Stimulated activated CD8-positive, alpha-beta memory T cell treated with anti-CD3 and anti-CD28 coated beads, Interleukin-7, amount 100 ng/mL, for 24 hours (primary cell): ENCODE measurements around the gene PWP2.
"Not testable (repeated sequence)": the region's sequence is repeated elsewhere in the genome, so short reads cannot be mapped to it uniquely, and the experiment has no call there.

Experiments used
- DNase-seq: peaks from one replicate; pipeline ENCODE4 v3.0.0-alpha.2; 2020; ENCODE audit warnings: low read depth

PWP2 gene

DNA sequence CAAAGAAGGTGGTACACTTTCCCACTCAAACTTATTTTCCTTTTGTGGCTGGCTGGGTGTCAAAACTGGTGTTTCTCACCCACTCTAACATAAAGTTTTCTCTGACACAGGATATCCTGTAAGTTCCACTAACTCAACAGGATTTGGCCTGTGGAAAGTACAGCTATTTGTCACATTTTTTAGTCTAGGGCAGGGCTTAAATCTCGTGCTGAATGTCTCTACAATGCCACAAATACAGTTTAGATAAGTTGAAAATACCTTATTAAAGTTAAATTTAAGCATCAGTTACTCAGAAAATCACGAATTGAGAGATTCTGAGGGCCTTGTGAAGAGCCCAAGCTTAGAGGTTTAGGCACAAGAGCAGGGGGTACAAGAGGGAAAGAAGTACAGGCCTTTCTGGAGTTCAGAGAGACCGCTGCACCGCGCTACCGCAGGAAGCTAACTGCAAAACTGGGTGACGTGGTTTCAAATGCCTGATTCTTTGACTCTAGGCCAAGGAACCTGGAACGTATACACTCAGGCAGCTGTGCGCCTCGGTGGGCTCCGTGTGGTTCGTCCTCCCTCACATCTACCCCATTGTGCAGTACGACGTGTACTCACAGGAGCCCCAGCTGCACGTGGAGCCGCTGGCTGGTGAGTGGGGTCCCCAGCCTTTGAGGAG is 23.4 kb upstream of the PWP2 start:
- DNase-seq = no peak

DNA sequence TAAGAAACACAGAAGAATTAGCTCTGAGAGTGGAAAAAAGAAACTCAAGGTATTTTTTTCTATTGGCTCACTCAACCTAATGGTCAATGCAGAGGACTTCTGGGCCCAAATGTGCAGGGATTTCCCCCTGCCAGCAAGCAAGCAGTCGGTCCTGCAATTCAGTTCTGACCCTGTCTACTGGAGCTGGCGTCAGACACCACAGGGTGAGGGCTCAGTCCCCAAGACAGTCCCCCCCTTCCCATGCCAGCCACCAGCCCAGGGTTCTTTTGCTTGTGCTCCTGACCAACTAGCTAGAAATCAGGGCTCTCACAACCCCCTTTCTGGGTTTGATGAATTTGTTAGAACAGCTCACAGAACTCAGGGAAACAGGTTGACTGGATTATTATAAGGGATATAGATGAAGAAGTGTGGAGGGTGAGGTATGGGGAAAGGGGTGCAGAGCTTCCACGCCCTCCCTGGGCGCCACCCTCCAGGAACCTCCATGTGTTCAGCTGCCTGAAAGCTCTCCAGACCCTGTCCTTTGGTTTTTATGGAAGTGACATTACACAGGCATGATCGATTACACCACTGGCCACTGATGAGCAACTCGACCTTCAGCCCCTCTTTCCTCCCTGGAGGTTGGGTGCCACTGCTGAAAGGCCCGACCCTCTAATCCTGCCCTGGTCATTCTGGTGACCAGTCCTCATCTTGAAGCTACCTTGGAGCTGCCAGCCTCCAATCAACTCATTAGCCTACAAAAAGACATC is 22.5 kb upstream of the PWP2 start:
- DNase-seq = no peak

DNA sequence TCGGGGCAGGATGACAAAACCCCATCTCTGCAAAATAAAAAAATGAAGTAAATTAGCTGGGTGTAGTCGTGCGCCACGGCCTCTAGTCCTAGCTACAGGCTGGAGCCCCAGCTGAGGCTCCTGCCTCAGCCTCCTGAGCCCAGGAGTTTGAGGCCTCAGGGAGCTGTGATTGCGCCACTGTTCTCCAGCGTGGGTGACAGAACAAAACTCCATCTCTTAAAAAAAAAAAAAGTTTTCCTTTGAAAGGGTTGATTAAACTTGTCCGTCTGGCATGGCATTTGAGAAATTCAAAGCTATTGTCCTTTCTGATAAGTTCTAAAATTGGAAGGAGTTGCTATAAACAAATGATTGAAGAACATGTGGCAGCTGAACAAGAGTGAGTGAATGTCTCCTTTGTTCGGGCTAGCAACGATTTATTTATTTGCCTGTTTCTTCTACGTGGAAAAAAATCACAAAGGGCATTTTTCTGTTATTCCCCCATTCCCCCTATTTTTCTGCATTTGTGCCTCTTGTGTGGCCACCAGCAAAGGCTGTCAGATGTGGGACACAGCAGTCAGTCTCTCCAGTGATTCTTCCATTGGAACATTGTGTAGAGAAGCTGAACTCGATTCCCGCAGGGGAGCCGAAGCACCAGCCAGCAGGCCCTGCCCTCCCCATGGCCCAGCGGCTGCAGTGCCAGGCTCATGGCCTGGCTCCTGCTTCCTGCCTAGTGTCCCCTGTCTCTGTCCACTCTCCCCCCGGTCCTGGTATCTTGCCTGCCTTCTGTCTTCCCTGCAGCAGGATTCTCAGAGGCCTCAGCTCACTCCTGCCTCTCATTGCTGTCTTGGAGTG is 21.5 kb upstream of the PWP2 start:
- no peak for DNase-seq

DNA sequence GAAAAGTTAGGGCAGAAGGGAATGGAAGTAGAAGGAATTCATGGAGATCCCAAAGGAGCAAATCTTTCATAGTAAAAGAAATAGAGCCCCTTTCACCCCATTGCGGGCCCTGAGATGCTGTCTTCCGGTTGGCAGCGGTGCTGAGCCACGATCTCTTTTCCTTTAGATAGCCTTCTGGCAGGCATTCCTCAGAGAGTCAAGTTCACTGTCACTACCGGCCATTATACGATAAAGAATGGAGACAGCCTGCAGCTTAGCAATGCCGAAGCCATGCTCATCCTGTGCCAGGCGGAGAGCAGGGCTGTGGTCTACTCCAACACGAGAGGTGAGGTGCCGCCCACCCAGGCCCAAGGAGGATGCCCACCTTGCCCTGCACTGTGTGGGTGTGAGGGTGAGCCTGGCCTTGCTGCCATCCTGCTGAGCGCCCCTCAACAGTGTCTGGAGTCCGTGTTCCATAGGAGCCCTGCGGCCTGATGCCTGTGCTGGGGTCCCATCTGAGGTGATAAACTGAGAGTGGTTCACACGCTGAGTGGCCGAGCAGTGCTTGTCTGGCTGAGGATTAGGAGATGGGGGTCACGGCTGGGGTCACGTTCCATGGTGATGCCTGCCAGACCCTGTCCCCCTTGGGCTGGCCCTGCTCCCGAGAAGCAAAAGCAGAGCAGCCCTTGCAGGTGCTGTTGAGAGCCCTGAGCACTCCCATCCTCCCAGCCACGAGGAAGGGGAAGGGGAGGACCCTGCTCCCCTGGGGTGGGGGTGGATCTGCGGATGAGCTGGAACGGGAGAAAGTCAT is 20.4 kb upstream of the PWP2 start:
- no peak for DNase-seq

DNA sequence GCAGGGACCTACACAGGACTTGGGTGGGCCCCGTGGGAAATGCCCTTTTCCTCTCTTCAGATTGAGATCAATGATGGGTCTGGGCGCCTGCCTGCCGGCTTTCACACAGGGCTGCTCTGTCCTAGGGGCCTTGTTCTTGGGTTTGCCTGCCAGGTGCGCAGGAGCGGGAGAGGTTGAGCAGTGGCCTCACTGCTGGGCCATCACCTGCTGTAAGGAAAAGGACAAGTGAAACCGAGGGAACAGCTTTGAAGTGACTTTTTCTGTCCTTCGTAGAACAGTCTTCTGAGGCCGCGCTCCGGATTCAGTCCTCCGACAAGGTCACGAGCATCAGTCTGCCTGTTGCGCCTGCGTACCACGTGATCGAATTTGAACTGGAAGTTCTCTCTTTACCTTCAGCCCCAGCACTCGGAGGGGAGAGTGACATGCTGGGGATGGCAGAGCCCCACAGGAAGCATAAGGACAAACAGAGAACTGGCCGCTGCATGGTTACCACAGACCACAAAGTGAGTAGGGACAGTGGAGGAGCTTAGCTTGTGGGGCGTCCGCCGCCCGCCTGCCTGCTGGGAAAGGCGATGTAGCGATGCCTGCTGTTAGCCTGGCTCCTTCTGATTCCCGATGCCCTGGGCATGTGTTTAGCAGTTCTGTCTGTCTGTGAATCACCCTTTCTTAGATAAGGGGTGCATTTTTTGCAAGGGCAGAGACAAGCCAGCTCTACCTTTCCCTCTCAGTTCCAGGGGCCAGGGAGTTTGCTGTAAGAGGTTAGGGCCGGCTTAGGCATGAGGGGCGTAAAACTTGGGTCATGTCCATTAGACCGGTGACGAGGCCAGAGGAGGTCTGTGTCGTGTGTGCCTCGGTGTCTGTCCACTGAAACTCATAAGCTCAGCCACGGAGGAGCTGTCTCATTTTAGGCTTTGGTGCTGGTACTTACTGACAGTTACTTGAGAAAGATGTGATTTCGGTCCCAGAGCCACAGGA is 19.5 kb upstream of the PWP2 start:
- no peak for DNase-seq

DNA sequence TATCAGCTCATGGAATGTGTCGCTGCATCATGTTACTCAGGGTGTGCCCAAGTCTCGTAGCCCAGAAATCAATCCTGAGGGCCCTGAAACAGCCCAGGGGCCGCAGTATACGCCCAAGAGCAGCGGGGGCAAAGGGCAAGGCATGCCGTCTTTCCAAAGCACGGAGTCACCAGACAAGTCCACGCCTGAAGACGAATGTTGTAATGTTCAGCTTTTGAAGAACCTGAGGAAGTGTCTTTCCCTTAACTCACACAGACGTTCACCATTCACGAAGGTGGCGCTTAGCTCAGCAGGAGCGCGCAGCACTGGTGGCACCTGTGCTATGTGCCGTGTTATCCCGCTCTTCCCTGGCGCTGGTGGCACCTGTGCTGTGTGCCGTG is 18.8 kb upstream of the PWP2 start:
- DNase-seq = no peak

DNA sequence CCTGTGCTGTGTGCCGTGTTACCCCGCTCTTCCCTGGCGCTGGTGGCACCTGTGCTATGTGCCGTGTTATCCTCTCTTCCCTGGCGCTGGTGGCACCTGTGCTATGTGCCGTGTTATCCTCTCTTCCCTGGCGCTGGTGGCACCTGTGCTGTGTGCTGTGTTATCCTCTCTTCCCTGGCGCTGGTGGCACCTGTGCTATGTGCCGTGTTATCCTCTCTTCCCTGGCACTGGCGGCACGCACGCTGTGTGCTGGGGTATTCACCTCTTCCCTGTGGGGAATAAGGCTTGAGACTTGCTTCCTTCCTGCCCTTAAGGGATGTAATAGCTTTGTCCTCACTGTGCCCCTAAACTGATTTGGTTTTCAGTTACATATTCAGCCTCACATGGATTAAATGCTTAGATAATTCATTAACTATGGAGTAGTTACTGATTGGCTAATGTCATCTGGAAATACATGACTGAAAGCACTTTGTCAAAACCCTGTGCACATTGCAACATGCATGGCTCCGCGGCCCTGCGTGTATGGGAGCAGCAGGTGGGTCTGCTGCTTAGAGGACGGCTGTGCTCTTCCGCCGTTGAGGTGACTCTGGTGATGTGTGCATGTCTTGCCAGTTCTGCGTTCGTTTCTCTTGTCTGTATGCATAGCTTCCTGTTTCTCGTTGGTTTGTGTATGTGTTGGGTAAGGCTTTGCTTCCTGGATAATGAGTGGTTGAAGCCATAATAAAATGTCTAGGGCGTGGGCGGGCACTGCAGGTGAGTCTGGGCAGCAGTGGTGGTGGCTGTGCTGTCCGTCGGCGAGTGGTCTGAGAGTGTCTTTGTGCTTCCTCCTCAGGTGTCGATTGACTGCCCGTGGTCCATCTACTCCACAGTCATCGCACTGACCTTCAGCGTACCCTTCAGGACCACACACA is 17.9 kb upstream of the PWP2 start:
- no peak for DNase-seq

DNA sequence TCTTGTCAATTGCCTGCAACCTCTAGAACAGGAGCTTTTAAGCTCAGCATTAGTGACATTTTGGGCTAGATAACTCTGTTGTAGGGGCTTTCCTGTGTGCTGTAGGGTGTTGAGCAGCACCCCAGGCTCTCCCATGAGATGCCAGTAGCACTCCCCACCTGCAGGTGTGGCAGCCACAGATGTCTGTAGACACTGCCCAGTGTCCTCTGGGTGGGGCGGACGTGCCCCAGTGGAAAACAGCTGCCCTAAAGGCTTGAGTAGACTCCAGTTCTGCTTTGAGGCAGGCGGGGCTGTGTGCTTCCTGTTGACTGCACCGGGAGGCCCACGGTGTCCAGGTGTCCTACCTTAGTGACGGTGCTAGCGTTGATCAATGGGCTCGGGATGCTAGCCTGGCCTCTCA is 16.9 kb upstream of the PWP2 start:
- DNase-seq = no peak

DNA sequence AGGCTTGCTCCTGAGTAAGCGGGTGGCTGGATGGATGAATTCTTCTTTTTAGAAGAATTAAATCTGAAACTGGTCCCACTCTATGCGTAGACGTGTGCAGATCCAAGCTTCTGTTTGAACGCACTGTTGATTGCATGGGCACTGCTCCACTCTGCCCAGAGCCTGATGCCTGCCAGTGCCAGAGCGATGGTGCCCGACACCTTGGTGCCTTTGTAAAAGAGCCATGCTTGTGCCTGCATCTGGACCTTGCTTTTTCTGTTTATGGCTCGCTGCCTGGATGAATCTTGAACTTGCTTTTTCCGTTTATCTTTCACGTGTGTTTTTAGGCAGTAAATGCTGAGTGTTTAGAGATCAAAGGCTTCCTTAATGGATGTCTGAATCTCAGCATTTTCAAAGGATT is 15.0 kb upstream of the PWP2 start:
- no peak for DNase-seq

DNA sequence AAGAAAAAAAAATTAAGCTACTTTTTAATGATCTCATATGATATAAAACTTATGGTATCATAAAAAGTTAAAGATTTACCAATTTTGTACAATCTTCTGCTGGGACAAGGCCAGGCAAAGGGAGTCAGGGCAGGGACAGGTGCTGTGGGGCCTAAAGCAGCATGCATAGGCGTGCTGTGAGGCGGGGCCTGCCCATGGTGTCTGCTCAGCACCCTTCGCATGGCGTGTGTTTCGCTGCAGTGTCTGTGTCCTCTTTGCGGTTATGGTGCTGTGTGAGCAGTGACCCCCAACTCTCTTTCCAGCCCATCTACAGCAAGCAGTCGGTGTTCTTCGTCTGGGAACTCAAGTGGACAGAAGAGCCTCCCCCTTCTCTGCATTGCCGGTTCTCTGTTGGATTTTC is 13.4 kb upstream of the PWP2 start:
- no peak for DNase-seq

DNA sequence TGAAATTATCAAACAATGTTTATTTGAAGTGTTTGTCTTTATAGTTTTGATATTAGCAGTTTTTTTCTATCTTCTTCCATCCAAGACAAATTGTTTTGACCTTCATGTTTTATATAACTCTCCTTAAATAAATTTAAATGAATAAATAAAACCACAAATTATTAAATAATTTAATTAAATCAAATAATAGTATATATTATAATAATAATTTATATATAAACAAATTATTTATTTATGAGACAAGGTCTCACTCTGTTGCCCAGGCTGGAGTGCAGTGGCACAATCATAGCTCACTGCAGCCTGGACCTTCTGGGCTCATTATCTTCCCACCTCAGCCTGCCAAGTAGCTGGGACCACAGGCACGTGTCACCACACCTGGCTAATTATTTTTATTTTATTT is 12.4 kb upstream of the PWP2 start:
- no peak for DNase-seq

DNA sequence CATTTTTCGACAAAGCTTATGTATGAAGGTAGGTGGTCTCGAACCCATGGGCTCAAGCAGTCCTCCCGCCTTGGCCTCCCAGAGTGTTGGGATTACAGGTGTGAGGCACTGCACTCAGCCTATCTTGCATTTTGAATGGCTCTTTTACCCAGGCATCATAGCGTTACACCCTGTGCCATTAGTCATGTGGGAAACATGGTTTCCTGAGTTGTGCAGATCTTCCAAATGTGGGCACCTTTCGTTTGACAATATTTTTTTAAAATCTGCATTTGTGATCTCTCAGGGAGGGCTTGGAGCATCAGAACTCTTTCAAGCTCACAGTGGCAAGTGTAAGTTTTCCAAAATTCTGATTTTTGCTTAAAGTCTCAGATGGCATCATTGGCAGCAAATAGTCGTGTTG is 8.7 kb upstream of the PWP2 start:
- DNase-seq = not testable (repeated sequence)

DNA sequence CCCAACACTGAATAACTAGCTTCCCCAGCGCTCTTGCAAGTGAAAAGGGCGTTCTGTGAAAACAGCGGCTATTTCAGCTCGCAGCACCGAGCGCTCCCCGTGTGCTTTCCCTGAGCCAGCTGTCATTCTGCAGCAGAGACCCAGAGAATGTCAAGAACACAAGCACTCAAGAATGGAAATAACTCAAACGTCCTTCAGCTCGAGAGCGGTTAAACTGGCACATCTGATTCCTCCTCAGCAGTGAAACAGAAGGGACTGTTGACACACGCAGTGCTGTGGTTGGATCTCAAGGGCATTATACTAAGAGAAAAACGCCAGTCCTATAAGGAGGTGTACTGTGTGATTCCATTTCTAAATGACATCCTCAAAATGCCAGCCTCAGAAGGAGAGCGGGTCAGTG is 8.2 kb upstream of the PWP2 start:
- not testable (repeated sequence) for DNase-seq

DNA sequence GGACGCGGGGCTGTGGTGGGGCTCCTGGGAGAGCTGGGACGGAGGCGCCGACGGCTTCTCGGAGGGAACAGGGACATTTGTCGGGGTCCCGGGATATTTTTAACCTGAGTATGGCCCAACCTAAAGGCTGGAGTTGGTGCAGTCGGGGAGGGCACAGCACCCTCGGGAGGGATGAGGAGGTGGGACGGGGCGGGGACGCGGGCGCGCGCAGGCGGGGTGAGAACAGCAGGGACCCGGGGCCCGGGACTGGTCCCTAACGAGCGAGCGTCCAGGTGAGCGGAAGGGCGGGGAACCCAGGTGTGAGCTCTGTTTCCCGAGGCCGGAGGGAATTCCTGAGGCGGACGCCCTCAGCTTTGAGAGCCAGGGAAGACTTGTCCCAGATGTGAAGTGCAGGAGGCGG is 390 bp downstream of the PWP2 start:
- not testable (repeated sequence) for DNase-seq

DNA sequence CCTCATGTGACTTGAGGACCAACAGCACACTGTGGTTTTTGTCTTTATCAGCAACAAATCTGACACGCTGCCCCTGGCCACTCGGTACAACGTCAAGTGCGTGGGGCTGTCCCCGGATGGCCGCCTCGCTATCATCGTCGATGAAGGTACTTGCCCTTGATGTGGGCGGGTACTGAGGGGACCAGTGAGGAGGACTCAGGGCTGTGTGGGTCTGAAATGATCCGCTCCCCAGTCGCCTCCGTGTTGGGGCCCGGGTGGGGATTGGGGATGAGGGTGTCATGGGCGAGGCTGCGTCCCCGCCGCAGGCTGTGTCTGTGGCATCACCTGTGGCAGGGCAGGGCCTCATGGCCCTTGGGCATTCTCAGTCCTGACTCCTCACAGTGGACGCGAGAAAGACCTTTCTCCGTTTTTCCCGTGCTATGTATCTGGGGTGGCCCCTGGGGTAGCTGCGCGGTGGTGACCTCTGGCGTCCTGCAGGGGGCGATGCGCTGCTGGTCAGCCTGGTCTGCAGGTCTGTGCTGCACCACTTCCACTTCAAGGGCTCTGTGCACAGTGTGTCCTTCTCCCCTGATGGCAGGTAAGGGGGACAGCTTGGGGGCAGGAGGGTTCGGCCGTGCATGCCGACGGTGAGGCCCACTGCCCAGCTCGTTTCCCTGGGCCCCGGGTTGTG is 6.6 kb downstream of the PWP2 start:
- not testable (repeated sequence) for DNase-seq

DNA sequence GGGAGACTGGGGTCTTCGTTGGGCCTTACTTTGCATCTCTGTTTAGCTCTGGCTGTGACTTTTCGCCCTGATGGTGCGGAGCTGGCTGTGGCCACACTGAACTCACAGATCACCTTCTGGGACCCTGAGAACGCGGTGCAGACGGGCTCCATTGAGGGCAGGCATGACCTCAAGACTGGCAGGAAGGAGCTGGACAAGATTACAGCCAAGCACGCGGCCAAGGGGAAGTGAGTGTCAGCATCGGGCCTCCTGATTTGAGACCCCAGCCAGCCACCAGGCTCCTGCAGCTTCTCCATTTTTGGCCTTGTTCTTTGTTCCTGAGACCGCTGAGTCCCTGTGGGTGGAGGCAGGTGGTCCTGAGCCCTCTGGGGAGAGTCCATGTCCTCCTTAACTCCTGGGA is 14.9 kb downstream of the PWP2 start:
- not testable (repeated sequence) for DNase-seq

DNA sequence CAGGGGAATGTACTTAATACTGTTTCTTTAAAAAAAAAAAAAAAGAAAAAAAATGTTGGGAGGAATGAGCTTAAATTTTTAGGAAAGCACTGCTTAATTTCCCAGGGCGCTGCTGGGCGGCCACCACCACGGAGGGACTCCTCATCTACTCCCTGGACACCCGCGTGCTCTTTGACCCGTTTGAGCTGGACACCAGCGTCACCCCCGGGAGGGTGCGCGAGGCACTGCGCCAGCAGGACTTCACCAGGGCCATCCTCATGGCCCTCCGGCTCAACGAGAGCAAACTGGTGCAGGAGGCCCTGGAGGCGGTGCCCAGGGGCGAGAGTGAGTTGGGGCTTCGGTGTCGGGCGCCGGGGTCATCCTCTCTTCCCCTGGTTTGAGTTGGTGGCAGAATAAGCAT is 20.6 kb downstream of the PWP2 start:
- not testable (repeated sequence) for DNase-seq

DNA sequence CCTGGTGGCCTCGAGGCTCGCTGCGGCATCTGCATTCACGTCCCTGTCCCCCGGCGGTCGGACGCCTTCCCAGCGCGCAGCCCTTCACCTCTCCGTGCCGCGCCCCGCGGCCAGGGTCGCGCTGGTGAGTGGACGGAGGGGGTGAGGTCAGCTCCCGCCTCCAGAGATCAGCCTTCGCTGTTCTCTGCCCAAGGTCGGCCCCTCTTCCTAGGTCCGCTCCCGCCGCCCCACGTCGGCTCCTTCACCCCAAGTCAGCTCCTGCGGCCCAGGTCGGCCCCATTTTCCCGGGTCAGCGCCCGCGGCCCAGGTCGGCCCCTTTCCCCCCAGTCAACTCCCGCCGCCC is 26.5 kb downstream of the PWP2 start:
- DNase-seq = not testable (repeated sequence)

DNA sequence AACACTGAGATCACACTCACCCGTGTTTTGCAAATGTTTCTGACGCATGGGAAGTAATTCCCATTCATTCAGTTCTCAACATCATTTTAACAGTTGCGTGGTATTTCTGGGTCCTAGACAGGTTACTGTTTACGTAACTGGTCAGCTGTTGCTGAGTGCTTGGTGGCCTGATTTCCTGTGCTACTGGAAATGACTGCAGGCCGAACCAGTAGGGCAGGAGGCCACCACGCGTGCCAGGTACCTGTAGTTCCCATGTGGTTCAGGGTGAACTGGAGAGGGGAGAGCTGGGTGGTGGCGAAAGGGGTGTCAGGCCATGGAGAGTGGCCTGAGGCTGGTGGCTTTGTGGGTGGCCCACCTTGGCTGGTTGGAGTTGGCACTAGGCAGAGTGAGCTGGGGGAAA is 27.5 kb downstream of the PWP2 start:
- not testable (repeated sequence) for DNase-seq
